ENCODE measurements around the gene SLC25A53. TPM values are rescaled to one million over a fixed set of nuclear protein-coding genes. Genes with fewer than 3 reads are reported as not detected.
"Not testable (repeated sequence)": the region's sequence is repeated elsewhere in the genome, so short reads cannot be mapped to it uniquely, and the experiment has no call there.

Gene SLC25A53
- polyA plus RNA-seq, 1 donor: 6.6 TPM

- no peak for DNase-seq (ENCODE audit: low read depth)
Observed at GRCh38 chrX:104134583-104135261, 22.1 kb downstream of the SLC25A53 start.

GRCh38 chrX:104130808-104131207 lies 26.0 kb downstream of the SLC25A53 start:
- DNase-seq (ENCODE audit: low read depth): no peak

GRCh38 chrX:104126856-104127255 lies 30.0 kb downstream of the SLC25A53 start:
- no peak for DNase-seq (ENCODE audit: low read depth)

- no peak for DNase-seq (ENCODE audit: low read depth)
Observed at GRCh38 chrX:104122829-104123228, 34.0 kb downstream of the SLC25A53 start.

- no peak for DNase-seq (ENCODE audit: low read depth)
Observed at GRCh38 chrX:104118765-104119164, 38.0 kb downstream of the SLC25A53 start.

- DNase-seq (ENCODE audit: low read depth): no peak
Observed at GRCh38 chrX:104117759-104118158, 39.0 kb downstream of the SLC25A53 start.

- no peak for DNase-seq (ENCODE audit: low read depth)
Observed at GRCh38 chrX:104113222-104113965, 43.4 kb downstream of the SLC25A53 start.

GRCh38 chrX:104112326-104112951 lies 44.4 kb downstream of the SLC25A53 start, which contains the start of gene ZCCHC18:
Gene ZCCHC18, plus strand, starts transcription at chrX:104112523. Its CDS starts 1,589 bp downstream, at chrX:104114112.
- no peak for DNase-seq (ENCODE audit: low read depth)

GRCh38 chrX:104110491-104111240 lies 46.1 kb downstream of the SLC25A53 start:
- DNase-seq (ENCODE audit: low read depth): not testable (repeated sequence)

- no peak for DNase-seq (ENCODE audit: low read depth)
Observed at GRCh38 chrX:104108955-104109354, 47.9 kb downstream of the SLC25A53 start.

GRCh38 chrX:104105330-104106262 lies 51.2 kb downstream of the SLC25A53 start:
- DNase-seq (ENCODE audit: low read depth): no peak

- no peak for DNase-seq (ENCODE audit: low read depth)
Observed at GRCh38 chrX:104104676-104105075, 52.1 kb downstream of the SLC25A53 start.

- DNase-seq (ENCODE audit: low read depth): no peak
Observed at GRCh38 chrX:104098919-104099318, 57.9 kb downstream of the SLC25A53 start.

GRCh38 chrX:104098151-104098808 lies 58.5 kb downstream of the SLC25A53 start:
- DNase-seq (ENCODE audit: low read depth): peak; percentile 36

GRCh38 chrX:104085919-104086318 lies 70.9 kb downstream of the SLC25A53 start:
- DNase-seq (ENCODE audit: low read depth): no peak

GRCh38 chrX:104085477-104085876 lies 71.3 kb downstream of the SLC25A53 start:
- DNase-seq (ENCODE audit: low read depth): no peak

GRCh38 chrX:104084534-104085277 lies 72.1 kb downstream of the SLC25A53 start:
- no peak for DNase-seq (ENCODE audit: low read depth)

GRCh38 chrX:104084063-104084462 lies 72.7 kb downstream of the SLC25A53 start:
- no peak for DNase-seq (ENCODE audit: low read depth)

- DNase-seq (ENCODE audit: low read depth): not testable (repeated sequence)
Observed at GRCh38 chrX:104077854-104078253, 79.0 kb downstream of the SLC25A53 start.

All from forelimb muscle (tissue), 1 donor.